GM18951 (cell line): ENCODE results near the gene IFITM1.
"Not testable (repeated sequence)": the region's sequence is repeated elsewhere in the genome, so short reads cannot be mapped to it uniquely, and the experiment has no call there.

ENCODE experiments used
- POLR2A ChIP-seq: IDR thresholded peaks from 4 replicates; pipeline ENCODE4 v1.6.1; 2011; ENCODE audit warnings: mild to moderate bottlenecking; ENCODE audit not compliant: insufficient read length, insufficient read depth; ENCODE audit errors: extremely low read depth
- in situ Hi-C: fragments of 300-500 bp; cut with MboI; formaldehyde crosslinking; loops from one replicate; pipeline ENCODE4 v1.12.0; 2022; ENCODE audit warnings: low sequenced_read_pairs, mixed read lengths, inconsistent platforms; ENCODE audit not compliant: unreplicated experiment

Gene IFITM1

DNA sequence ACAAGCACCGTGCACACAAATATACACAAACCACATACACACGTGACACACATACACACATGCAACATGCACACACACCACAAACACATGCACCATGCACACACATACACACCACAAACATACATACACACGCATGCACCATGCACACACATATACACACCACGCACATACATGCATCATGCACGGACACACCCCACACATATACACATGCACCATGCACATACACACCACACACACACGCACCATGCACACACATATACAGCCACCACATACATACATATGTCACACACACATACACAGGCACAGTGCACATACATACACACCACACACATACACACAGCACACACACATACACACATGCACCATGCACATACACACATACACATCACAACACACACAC lies 42.8 kb downstream of the IFITM1 start:
- TF ChIP-seq POLR2A, result no peak
- in situ Hi-C loops, result no loop called here

DNA sequence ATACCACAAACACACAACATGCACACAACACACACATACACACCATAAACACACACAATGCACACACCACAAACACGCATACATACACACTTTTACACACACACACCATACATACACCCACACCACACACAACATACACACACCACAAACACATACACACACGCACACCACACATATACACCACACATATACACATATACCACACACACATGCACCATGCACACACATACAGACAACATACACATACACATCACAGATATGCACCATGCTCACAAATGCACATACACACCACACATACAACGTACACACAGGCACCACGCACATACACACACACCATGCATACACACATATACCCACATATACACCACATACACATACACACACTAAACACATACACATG lies 43.7 kb downstream of the IFITM1 start:
- in situ Hi-C loops, result no loop called here
- no peak for TF ChIP-seq POLR2A

DNA sequence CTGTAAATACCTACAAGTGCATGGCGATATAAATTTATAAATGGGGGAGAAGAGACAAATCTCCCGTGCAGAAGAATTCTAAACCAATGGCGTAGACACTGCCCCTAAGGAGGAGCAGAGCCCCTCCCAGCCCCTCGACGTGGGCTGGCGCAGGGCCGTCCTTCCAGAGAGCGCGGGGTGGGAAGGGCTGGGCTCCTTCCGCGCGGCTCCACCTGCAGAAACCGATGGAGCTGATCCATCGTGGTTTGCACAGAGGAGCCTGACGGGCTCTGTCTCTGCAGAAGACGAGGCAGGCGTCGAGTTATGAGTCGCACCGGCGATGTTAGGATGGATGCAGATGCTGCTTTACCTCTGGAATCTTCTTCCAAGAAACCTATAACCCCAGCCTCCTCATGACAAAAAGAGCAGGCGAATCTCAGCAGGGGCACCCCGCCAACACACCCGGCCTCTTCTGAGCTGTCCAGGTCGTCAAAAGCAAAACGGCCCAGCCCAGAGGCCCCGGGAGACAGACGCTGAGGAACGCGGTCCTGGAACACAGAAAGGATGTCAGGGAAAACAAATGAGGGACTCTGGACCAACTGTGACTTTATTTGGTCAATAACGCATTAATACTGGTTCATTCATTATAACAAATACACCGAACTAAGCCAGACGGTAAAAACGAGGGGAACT lies 44.4 kb downstream of the IFITM1 start:
- no peak for TF ChIP-seq POLR2A
- in situ Hi-C loops, result no loop called here

DNA sequence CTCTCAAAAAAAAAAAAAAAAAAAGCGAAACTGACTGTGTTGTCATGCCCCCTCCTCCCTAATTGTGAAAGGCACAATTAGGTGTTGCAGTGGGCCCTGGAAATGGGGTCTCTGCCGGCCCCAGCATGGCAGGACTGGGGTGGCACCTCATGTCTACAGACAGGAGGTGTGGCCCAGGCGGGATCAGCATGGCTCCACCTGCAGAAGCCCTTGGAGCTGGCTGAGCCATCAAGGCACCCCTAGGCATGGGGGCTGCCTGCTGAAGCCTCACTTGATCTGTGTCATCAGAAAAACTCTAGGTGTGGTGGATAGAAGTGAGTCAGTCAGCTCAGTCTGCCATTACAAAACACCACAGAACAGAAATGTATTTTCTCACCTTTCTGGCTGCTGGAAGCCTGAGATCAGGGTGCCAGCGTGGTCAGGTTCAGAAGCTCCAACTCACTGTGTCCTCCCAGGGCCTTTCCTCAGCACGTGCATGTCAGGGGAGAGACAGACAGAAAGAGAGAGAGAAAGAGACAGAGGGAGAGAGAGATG lies 45.4 kb downstream of the IFITM1 start:
- TF ChIP-seq POLR2A, result no peak
- in situ Hi-C loops, result no loop called here

DNA sequence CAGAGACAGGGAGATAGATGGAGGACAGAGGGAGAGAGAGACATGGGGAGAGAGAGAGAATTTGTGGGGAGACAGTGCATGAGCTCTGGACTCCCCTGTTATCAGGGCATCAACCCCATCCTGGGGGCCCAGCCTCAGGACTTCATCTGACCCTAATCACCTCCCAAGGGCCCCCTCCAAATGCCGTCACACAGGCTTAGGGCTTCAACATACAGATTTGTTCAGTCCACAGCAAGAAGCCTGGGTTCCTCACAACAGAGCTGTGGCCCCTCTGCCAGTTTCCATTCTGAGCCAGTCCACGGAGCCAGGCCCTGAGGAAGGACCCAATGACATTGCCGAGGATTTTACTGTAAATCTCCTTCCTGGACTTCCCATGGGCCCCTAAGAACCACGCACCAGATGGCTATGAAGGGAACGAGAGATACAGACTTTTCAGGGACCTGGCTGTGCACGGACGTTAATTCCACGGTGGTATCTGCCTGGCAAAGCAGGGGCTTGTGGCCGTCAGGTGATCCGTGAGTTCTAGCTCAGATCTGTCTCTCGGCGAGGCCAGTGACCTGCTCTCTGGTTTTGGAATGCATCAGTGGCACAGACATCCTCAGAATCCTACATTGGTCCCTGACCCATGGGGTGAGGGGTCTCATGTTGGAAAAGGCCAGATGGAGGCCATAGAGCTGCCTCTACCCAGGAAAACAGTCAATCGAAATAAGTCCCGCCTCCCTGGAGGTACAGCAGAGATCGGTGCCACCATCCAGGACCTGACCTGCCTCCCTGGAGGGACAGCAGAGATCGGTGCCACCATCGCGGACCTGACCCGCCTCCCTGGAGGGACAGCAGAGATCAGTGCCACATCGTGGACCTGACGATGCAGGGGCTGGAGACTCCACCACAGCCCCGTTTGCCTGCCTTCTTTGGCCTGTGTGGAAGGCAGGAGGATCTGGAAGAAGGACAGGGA lies 46.8 kb downstream of the IFITM1 start:
- no peak for TF ChIP-seq POLR2A
- in situ Hi-C loops, result no loop called here

DNA sequence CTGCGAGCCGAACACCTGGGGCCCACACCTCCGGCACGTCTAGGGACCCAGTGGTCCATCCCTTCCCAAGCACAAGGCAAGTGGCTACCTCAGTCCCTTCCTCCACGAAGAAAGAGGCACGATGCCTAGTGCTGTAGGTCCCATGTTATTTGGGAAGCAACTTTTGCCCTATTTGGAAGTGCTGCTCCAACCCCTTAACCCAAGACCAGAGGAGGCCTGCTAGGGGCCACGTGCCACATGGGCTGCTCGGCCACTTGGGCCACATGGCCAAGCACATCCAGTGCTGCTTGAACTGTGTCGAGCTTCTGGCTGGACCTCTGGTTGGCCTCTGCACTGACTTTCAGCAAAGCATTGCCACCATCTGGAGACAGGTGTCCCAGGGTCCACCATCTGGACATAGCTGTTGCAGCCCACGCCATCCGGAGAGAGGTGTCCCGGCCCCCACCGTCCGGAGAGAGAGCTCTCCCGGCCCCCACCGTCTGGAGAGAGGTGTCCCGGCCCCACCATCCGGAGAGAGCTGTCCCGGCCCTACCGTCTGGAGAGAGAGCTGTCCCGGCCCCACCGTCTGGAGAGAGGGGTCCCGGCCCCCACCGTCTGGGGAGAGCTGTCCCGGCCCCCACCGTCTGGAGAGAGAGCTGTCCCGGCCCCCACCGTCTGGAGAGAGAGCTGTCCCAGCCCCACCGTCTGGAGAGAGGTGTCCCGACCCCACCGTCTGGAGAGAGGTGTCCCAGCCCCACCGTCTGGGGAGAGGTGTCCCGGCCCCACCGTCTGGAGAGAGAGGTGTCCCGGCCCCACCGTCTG lies 49.0 kb downstream of the IFITM1 start:
- in situ Hi-C loops, result no loop called here
- no peak for TF ChIP-seq POLR2A

DNA sequence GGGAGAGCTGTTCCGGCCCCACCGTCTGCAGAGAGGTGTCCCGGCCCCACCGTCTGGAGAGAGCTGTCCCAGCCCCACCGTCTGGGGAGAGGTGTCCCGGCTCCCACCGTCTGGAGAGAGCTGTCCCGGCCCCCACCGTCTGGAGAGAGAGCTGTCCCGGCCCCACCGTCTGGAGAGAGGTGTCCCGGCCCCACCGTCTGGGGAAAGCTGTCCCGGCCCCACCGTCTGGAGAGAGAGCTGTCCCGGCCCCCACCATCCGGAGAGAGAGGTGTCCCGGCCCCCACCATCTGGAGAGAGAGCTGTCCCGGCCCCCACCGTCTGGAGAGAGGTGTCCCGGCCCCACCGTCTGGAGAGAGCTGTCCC lies 49.6 kb downstream of the IFITM1 start:
- in situ Hi-C loops, result not testable (repeated sequence)

DNA sequence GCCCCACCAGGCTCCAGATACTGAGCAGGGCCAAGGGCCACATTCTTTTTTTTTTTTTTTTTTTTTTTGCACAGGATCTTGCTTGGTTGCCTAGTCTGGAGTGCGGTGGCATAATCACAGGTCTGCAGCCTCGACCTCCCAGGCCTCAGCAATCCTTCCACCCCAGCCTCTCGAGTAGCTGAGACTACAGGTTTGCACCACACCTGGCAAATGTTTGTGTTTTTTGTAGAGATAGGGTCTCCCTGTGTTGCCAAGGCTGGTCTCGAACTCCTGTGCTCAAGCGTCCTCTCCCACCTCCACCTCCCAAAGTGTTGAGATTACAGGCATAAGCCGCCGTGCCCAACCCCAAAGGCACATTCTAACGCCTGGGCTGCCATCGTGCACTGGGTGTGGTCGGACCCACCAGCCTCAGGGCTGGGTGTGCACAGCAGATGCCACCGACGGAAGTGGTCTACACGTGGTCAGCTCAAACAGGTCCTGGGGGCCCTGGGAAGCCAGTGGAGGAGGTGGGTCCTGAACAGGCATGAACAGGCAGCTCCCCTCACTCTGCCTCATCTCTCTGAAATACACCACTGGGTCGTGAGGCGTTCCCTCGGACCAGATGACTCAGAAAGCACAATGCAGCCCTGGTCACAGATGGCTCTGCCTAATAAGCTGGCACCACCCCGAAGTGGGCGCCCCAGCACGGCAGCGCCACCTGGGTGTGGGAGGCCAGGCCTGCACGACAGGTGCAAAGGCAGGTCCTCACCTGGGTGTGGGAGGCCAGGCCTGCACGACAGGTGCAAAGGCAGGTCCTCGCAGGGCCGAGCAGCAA lies 50.3 kb downstream of the IFITM1 start:
- TF ChIP-seq POLR2A, result no peak
- in situ Hi-C loops, result no loop called here
